Astrocyte (in vitro differentiated cells and primary cell): Measurements from ENCODE around the gene RBM27. TPM values are rescaled to one million over a fixed set of nuclear protein-coding genes. Genes with fewer than 3 reads are reported as not detected.
A peak's percentile ranks its signal among the peaks of the same experiment; 100 is the strongest.
"Not testable (repeated sequence)": the region's sequence is repeated elsewhere in the genome, so short reads cannot be mapped to it uniquely, and the experiment has no call there.

Experiments used
- DNase-seq: peaks from one replicate; pipeline ENCODE4 v3.0.0-alpha.2; 2010; ENCODE audit warnings: low read depth
- FAIRE-seq: peaks from 2 replicates; lab custom pipeline; 2011; peaks lifted over from hg19 to GRCh38; lab: Jason Lieb, UNC
- H2AFZ ChIP-seq: 2 replicates; pipeline ENCODE4 v1.6.0; 2012; ENCODE audit warnings: low read depth, low read length, inconsistent platforms
- H3K27ac ChIP-seq: 2 replicates; pipeline ENCODE4 v1.5.1; 2011; ENCODE audit warnings: low read depth, low read length, inconsistent platforms
- H3K27me3 ChIP-seq: 2 replicates; pipeline ENCODE4 v1.6.0; 2011; ENCODE audit warnings: low read length, inconsistent platforms; ENCODE audit not compliant: insufficient read depth
- H3K36me3 ChIP-seq: 2 replicates; pipeline ENCODE4 v1.5.1; 2011; ENCODE audit warnings: low read length, inconsistent platforms; ENCODE audit not compliant: insufficient read depth
- H3K4me1 ChIP-seq: 2 replicates; pipeline ENCODE4 v1.5.1; 2011; ENCODE audit warnings: low read length, inconsistent platforms; ENCODE audit not compliant: insufficient read depth
- H3K4me2 ChIP-seq: 2 replicates; pipeline ENCODE4 v1.6.0; 2012; ENCODE audit warnings: low read length, inconsistent platforms
- H3K4me3 ChIP-seq: 2 replicates; pipeline ENCODE4 v1.5.1; 2011; ENCODE audit warnings: low read depth, mild to moderate bottlenecking, low read length, inconsistent platforms; ENCODE audit not compliant: insufficient read depth
- H3K79me2 ChIP-seq: 2 replicates; pipeline ENCODE4 v1.6.0; 2012; ENCODE audit warnings: mild to moderate bottlenecking, low read length, inconsistent platforms; ENCODE audit not compliant: insufficient read depth
- H3K9ac ChIP-seq: 2 replicates; pipeline ENCODE4 v1.6.0; 2012; ENCODE audit warnings: mild to moderate bottlenecking, low read length, inconsistent platforms
- H3K9me3 ChIP-seq: 2 replicates; pipeline ENCODE4 v1.5.1; 2012; ENCODE audit warnings: low read depth, mild to moderate bottlenecking, low read length, inconsistent platforms; ENCODE audit not compliant: insufficient read depth
- H4K20me1 ChIP-seq: 2 replicates; pipeline ENCODE4 v1.6.0; 2012; ENCODE audit warnings: low read length, inconsistent platforms; ENCODE audit not compliant: insufficient read depth
- H3K27ac Mint-ChIP-seq: one replicate; pipeline ENCODE4 v1.8.0; 2021; ENCODE audit warnings: mild to moderate bottlenecking, mixed read lengths; ENCODE audit not compliant: unreplicated experiment
- H3K27me3 Mint-ChIP-seq: one replicate; pipeline ENCODE4 v1.8.0; 2021; ENCODE audit warnings: low read depth, mixed read lengths; ENCODE audit not compliant: unreplicated experiment
- H3K36me3 Mint-ChIP-seq: one replicate; pipeline ENCODE4 v1.8.0; 2021; ENCODE audit warnings: low read depth, mixed read lengths; ENCODE audit not compliant: unreplicated experiment
- H3K4me1 Mint-ChIP-seq: one replicate; pipeline ENCODE4 v1.8.0; 2021; ENCODE audit warnings: low read depth, mixed read lengths; ENCODE audit not compliant: unreplicated experiment
- H3K4me3 Mint-ChIP-seq: one replicate; pipeline ENCODE4 v1.8.0; 2021; ENCODE audit warnings: mild to moderate bottlenecking, moderate library complexity, mixed read lengths; ENCODE audit not compliant: unreplicated experiment
- H3K9me3 Mint-ChIP-seq: one replicate; pipeline ENCODE4 v1.8.0; 2021; ENCODE audit warnings: mild to moderate bottlenecking, mixed read lengths; ENCODE audit not compliant: unreplicated experiment
- CTCF ChIP-seq: IDR thresholded peaks from 2 replicates; pipeline ENCODE4 v1.5.1; 2011; ENCODE audit warnings: low read depth, mild to moderate bottlenecking, inconsistent platforms, low read length, moderate library complexity; ENCODE audit not compliant: insufficient read depth
- EZH2 ChIP-seq: IDR thresholded peaks from 2 replicates; pipeline ENCODE4 v1.6.1; 2012; ENCODE audit warnings: mild to moderate bottlenecking, low read length, inconsistent platforms; ENCODE audit not compliant: insufficient read depth
- total RNA-seq: library from RNA; stranded (reverse); gene quantifications from 2 replicates; pipeline ENCODE4 v1.2.1, GENCODE V29; 2021

Gene RBM27
- total RNA-seq, 1 donor from 2014 or later = 24.4 TPM

- H3K79me2 ChIP-seq = peaks cover 50% of the 10 kb centered on the region
- H3K9me3 ChIP-seq = no peaks in the 10 kb centered on the region
- H3K9ac ChIP-seq = no peak overlapping the region
- peaks cover 2% of the 10 kb centered on the region for H3K4me1 Mint-ChIP-seq
- H3K36me3 ChIP-seq = peaks cover 10% of the 10 kb centered on the region
- FAIRE-seq = no peak
- peaks cover 8% of the 10 kb centered on the region for H3K36me3 Mint-ChIP-seq
- no peak overlapping the region for H3K4me2 ChIP-seq
- TF ChIP-seq EZH2 (no peak), CTCF (no peak)
- peaks cover 7% of the 10 kb centered on the region for H3K4me1 ChIP-seq
- H3K4me3 ChIP-seq = no peak overlapping the region
- no peaks in the 10 kb centered on the region for H3K27me3 Mint-ChIP-seq
- H3K27me3 ChIP-seq = no peaks in the 10 kb centered on the region
- H3K27ac Mint-ChIP-seq = no peak overlapping the region
- H3K27ac ChIP-seq = no peak overlapping the region
- no peak for DNase-seq
- no peak overlapping the region for H3K4me3 Mint-ChIP-seq
- no peak overlapping the region for H2AFZ ChIP-seq
- H3K9me3 Mint-ChIP-seq = no peaks in the 10 kb centered on the region
- peaks cover 12% of the 10 kb centered on the region for H4K20me1 ChIP-seq
Measured at GRCh38 chr5:146176805-146177204, 26.6 kb upstream of the RBM27 start.

- Mint-ChIP-seq H3K36me3 (peaks cover 5% of the 10 kb centered on the region), H3K27ac (no peak overlapping the region), H3K27me3 (no peaks in the 10 kb centered on the region), H3K4me1 (peaks cover 2% of the 10 kb centered on the region), H3K4me3 (no peak overlapping the region), H3K9me3 (no peaks in the 10 kb centered on the region)
- H3K9ac ChIP-seq = no peak overlapping the region
- no peak overlapping the region for H3K4me3 ChIP-seq
- peaks cover 49% of the 10 kb centered on the region for H3K79me2 ChIP-seq
- H3K27me3 ChIP-seq = no peaks in the 10 kb centered on the region
- peaks cover 7% of the 10 kb centered on the region for H3K4me1 ChIP-seq
- no peak overlapping the region for H2AFZ ChIP-seq
- no peak for TF ChIP-seq CTCF
- TF ChIP-seq EZH2 = no peak
- peaks cover 8% of the 10 kb centered on the region for H3K36me3 ChIP-seq
- DNase-seq (no peak), FAIRE-seq (no peak)
- no peak overlapping the region for H3K27ac ChIP-seq
- no peak overlapping the region for H3K4me2 ChIP-seq
- H3K9me3 ChIP-seq = no peaks in the 10 kb centered on the region
- peaks cover 12% of the 10 kb centered on the region for H4K20me1 ChIP-seq
Measured at GRCh38 chr5:146179696-146180095, 23.7 kb upstream of the RBM27 start.

GRCh38 chr5:146183403-146183802, 20.0 kb upstream of the RBM27 start:
- H2AFZ ChIP-seq = peak overlapping the region; percentile 91
- not testable (repeated sequence) for H3K27me3 ChIP-seq, H3K36me3 Mint-ChIP-seq, H3K36me3 ChIP-seq, H3K27me3 Mint-ChIP-seq, DNase-seq, H3K9me3 ChIP-seq, H3K9me3 Mint-ChIP-seq, H3K4me3 ChIP-seq, H3K27ac Mint-ChIP-seq, FAIRE-seq, H3K27ac ChIP-seq, H3K4me3 Mint-ChIP-seq
- H4K20me1 ChIP-seq = peaks cover 12% of the 10 kb centered on the region
- H3K79me2 ChIP-seq = peaks cover 40% of the 10 kb centered on the region
- H3K4me1 ChIP-seq = peaks cover 11% of the 10 kb centered on the region
- peak overlapping the region; percentile 95 for H3K4me2 ChIP-seq
- H3K4me1 Mint-ChIP-seq = peaks cover 16% of the 10 kb centered on the region
- H3K9ac ChIP-seq = peak overlapping the region; percentile 82
